Occipital lobe (tissue), 2 donors: Measurements from ENCODE around the gene SDCBP2. TPM values are rescaled to one million over a fixed set of nuclear protein-coding genes. Genes with fewer than 3 reads are reported as not detected.

Experiments used
- DNase-seq: peaks from one replicate; lab custom pipeline; 2025; lab: John Stamatoyannopoulos, UW
- total RNA-seq: library from RNA; depleted of rRNA; stranded (reverse); fragments of >200 nt; gene quantifications from one replicate; pipeline ENCODE4 v1.2.3, GENCODE V29; 2014

Gene SDCBP2
- 2.0 TPM for total RNA-seq

GRCh38 chr20:1328680-1329330 lies at the start of gene SDCBP2:
Gene SDCBP2, minus strand, starts transcription at chr20:1329139. Its CDS starts 8,723 bp downstream, at chr20:1320416.
- DNase-seq = no peak

- DNase-seq = no peak
Measured at GRCh38 chr20:1378735-1379125, 49.8 kb upstream of the SDCBP2 start.

- DNase-seq = no peak
Measured at GRCh38 chr20:1377984-1378734, 49.2 kb upstream of the SDCBP2 start.

GRCh38 chr20:1377341-1377871 lies 48.5 kb upstream of the SDCBP2 start:
- DNase-seq = no peak

GRCh38 chr20:1376408-1377270 lies 47.7 kb upstream of the SDCBP2 start:
- DNase-seq = no peak

GRCh38 chr20:1376007-1376406 lies 47.1 kb upstream of the SDCBP2 start:
- no peak for DNase-seq

GRCh38 chr20:1375515-1375914 lies 46.6 kb upstream of the SDCBP2 start:
- no peak for DNase-seq

GRCh38 chr20:1374246-1374645 lies 45.3 kb upstream of the SDCBP2 start:
- DNase-seq = no peak

- DNase-seq = no peak
Measured at GRCh38 chr20:1373614-1374013, 44.7 kb upstream of the SDCBP2 start.

- DNase-seq = no peak
Measured at GRCh38 chr20:1373036-1373435, 44.1 kb upstream of the SDCBP2 start.

GRCh38 chr20:1371830-1372539 lies 43.0 kb upstream of the SDCBP2 start:
- no peak for DNase-seq

GRCh38 chr20:1371202-1371782 lies 42.4 kb upstream of the SDCBP2 start:
- DNase-seq = no peak

GRCh38 chr20:1370548-1371110 lies 41.7 kb upstream of the SDCBP2 start:
- DNase-seq = no peak

GRCh38 chr20:1369970-1370369 lies 41.0 kb upstream of the SDCBP2 start:
- DNase-seq = no peak

- DNase-seq = no peak
Measured at GRCh38 chr20:1368448-1369199, 39.7 kb upstream of the SDCBP2 start.

GRCh38 chr20:1367479-1367878 lies 38.5 kb upstream of the SDCBP2 start:
- DNase-seq = no peak

- no peak for DNase-seq
Measured at GRCh38 chr20:1364106-1364505, 35.2 kb upstream of the SDCBP2 start.

- DNase-seq = no peak
Measured at GRCh38 chr20:1363522-1363921, 34.6 kb upstream of the SDCBP2 start.

GRCh38 chr20:1362484-1362883 lies 33.5 kb upstream of the SDCBP2 start:
- DNase-seq = no peak
